Gastrocnemius medialis (tissue), 4 donors: ENCODE results near the gene GMCL1.
"Not testable (repeated sequence)": the region's sequence is repeated elsewhere in the genome, so short reads cannot be mapped to it uniquely, and the experiment has no call there.

Source experiments
- POLR2A ChIP-seq, 2 donors: fragments of 450-650 bp; IDR thresholded peaks; one replicate each; pipeline ENCODE4 v1.6.1; 2017; ENCODE audit warnings: antibody characterized with exemption in 2 of 2, mild to moderate bottlenecking in 2 of 2, moderate library complexity in 2 of 2
- TF ChIP-seq, protein P1 (sequence below), 5 experiments: fragments of 450-650 bp in 3 of 5; fragments of 200-600 bp in 2 of 5; sonication (generic) in 2 of 5; IDR thresholded peaks in 4 of 5; conservative IDR thresholded peaks in 1 of 5; 1 replicate in 4 of 5; 2 replicates in 1 of 5; pipeline ENCODE4 v1.5.1; 2016 to 2019; ENCODE audit warnings: antibody characterized with exemption in 5 of 5, mild to moderate bottlenecking in 3 of 5, moderate library complexity in 3 of 5

DNA sequence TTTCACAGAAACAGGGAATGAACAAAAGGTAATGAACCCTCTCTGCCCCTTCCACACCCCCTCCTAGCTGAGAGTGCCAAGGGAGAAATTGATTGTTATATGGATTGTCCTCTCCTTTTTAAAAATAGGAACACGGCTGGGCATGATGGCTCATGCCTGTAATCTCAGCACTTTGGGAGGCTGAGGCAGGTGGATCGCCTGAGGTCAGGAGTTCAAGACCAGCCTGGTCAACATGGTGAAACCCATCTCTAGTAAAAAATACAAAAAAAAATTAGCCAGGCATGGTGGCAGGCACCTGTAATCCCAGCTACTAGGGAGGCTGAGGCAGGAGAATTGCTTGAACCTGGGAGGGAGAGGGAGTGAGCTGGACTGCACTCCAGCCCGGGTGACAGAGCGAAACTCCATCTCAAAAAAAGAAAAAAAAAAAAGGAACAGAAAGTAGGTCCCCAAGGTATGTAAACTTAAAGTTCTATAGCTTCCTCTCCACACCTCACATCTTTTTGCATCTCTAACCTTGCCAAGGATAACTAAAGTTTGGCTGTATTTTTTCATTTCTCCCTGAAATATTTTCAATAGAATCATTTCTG lies 26.6 kb upstream of the GMCL1 start:
- TF ChIP-seq, protein P1, sequence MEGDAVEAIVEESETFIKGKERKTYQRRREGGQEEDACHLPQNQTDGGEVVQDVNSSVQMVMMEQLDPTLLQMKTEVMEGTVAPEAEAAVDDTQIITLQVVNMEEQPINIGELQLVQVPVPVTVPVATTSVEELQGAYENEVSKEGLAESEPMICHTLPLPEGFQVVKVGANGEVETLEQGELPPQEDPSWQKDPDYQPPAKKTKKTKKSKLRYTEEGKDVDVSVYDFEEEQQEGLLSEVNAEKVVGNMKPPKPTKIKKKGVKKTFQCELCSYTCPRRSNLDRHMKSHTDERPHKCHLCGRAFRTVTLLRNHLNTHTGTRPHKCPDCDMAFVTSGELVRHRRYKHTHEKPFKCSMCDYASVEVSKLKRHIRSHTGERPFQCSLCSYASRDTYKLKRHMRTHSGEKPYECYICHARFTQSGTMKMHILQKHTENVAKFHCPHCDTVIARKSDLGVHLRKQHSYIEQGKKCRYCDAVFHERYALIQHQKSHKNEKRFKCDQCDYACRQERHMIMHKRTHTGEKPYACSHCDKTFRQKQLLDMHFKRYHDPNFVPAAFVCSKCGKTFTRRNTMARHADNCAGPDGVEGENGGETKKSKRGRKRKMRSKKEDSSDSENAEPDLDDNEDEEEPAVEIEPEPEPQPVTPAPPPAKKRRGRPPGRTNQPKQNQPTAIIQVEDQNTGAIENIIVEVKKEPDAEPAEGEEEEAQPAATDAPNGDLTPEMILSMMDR (IDR thresholded peaks at IDR 0.05 in 4 of 5, conservative IDR thresholded peaks at IDR 0.05 in 1 of 5): not testable (repeated sequence)
- TF ChIP-seq POLR2A (IDR thresholded peaks at IDR 0.05): not testable (repeated sequence)
